H9 (cell line): ENCODE data around the gene NR1D1. TPM values are rescaled to one million over a fixed set of nuclear protein-coding genes. Genes with fewer than 3 reads are reported as not detected.

Source experiments
- DNase-seq: peaks from one replicate; pipeline ENCODE4 v3.0.0-alpha.2; 2017
- H2AFZ ChIP-seq: one replicate; pipeline ENCODE4 v1.6.1; 2013; ENCODE audit warnings: mild to moderate bottlenecking, low read length, control low read depth, moderate library complexity
- H2AK5ac ChIP-seq: 2 replicates; pipeline ENCODE4 v1.6.1; 2013; ENCODE audit warnings: low read length, control low read depth, mixed read lengths; ENCODE audit not compliant: insufficient read length
- H2BK120ac ChIP-seq: one replicate; pipeline ENCODE4 v1.6.1; 2013; ENCODE audit warnings: low read depth, mild to moderate bottlenecking, low read length, control low read depth, inconsistent platforms; ENCODE audit not compliant: poor library complexity, severe bottlenecking
- H2BK12ac ChIP-seq: 2 replicates; pipeline ENCODE4 v1.6.1; 2013; ENCODE audit warnings: low read length, control low read depth, mixed read lengths, low read depth; ENCODE audit not compliant: insufficient read length
- H2BK15ac ChIP-seq: 2 replicates; pipeline ENCODE4 v1.6.1; 2013; ENCODE audit warnings: low read depth, low read length, control low read depth
- H2BK20ac ChIP-seq: one replicate; pipeline ENCODE4 v1.6.1; 2013; ENCODE audit warnings: low read depth, mild to moderate bottlenecking, low read length, control low read depth, inconsistent platforms; ENCODE audit not compliant: poor library complexity, severe bottlenecking
- H2BK5ac ChIP-seq: 2 replicates; pipeline ENCODE4 v1.6.1; 2013; ENCODE audit warnings: low read length, control low read depth, mixed read lengths; ENCODE audit not compliant: insufficient read length
- H3K14ac ChIP-seq: 2 replicates; pipeline ENCODE4 v1.6.1; 2013; ENCODE audit warnings: low read length, control low read depth; ENCODE audit not compliant: insufficient read depth
- H3K18ac ChIP-seq: 2 replicates; pipeline ENCODE4 v1.6.1; 2013; ENCODE audit warnings: low read depth, mild to moderate bottlenecking, mixed read lengths, low read length, control low read depth; ENCODE audit not compliant: insufficient read length
- H3K23ac ChIP-seq: 2 replicates; pipeline ENCODE4 v1.6.1; 2013; ENCODE audit warnings: low read length, control low read depth, mixed read lengths, low read depth; ENCODE audit not compliant: insufficient read length
- H3K23me2 ChIP-seq: 2 replicates; pipeline ENCODE4 v1.6.1; 2013; ENCODE audit warnings: low read depth, mild to moderate bottlenecking, mixed read lengths, low read length, control low read depth; ENCODE audit not compliant: insufficient read length, poor library complexity, severe bottlenecking
- H3K27ac ChIP-seq: 2 replicates; pipeline ENCODE4 v1.5.1; 2013; ENCODE audit warnings: low read length, control low read depth, mixed read lengths, low read depth; ENCODE audit not compliant: insufficient read length
- H3K27me3 ChIP-seq: 2 replicates; pipeline ENCODE4 v1.6.1; 2013; ENCODE audit warnings: low read length, control low read depth, inconsistent platforms; ENCODE audit not compliant: insufficient read depth
- H3K4ac ChIP-seq: 2 replicates; pipeline ENCODE4 v1.6.1; 2013; ENCODE audit warnings: low read depth, mild to moderate bottlenecking, control low read depth, inconsistent platforms, low read length, moderate library complexity
- H3K4me1 ChIP-seq: 2 replicates; pipeline ENCODE4 v1.6.1; 2013; ENCODE audit warnings: low read length, control low read depth, inconsistent platforms; ENCODE audit not compliant: insufficient read depth
- H3K4me2 ChIP-seq: 2 replicates; pipeline ENCODE4 v1.6.1; 2013; ENCODE audit warnings: low read length, control low read depth, mixed read lengths; ENCODE audit not compliant: insufficient read length, insufficient read depth
- H3K56ac ChIP-seq: 2 replicates; pipeline ENCODE4 v1.6.1; 2013; ENCODE audit warnings: low read depth, mild to moderate bottlenecking, mixed read lengths, low read length, control low read depth; ENCODE audit not compliant: insufficient read length
- H3K79me1 ChIP-seq: 2 replicates; pipeline ENCODE4 v1.6.1; 2013; ENCODE audit warnings: low read depth, mild to moderate bottlenecking, moderate library complexity, low read length, control low read depth, inconsistent platforms; ENCODE audit not compliant: insufficient read depth, poor library complexity, severe bottlenecking
- H3K79me2 ChIP-seq: 2 replicates; pipeline ENCODE4 v1.6.1; 2013; ENCODE audit warnings: low read length, control low read depth, inconsistent platforms; ENCODE audit not compliant: insufficient read depth
- H3K9ac ChIP-seq: 2 replicates; pipeline ENCODE4 v1.6.1; 2013; ENCODE audit warnings: low read length, control low read depth, mixed read lengths; ENCODE audit not compliant: insufficient read length; ENCODE audit errors: extremely low read depth
- H3K9me3 ChIP-seq: one replicate; pipeline ENCODE4 v1.6.1; 2013; ENCODE audit warnings: low read depth, low read length, inconsistent platforms; ENCODE audit not compliant: control insufficient read depth
- H3T11ph ChIP-seq: one replicate; pipeline ENCODE4 v1.6.1; 2013; ENCODE audit warnings: mild to moderate bottlenecking, low read length, control low read depth, inconsistent platforms
- H4K20me1 ChIP-seq: one replicate; pipeline ENCODE4 v1.6.1; 2013; ENCODE audit not compliant: control insufficient read depth, insufficient read length, insufficient read depth
- H4K5ac ChIP-seq: 2 replicates; pipeline ENCODE4 v1.6.1; 2013; ENCODE audit warnings: low read depth, mild to moderate bottlenecking, mixed read lengths, low read length, control low read depth; ENCODE audit not compliant: insufficient read length
- H4K8ac ChIP-seq: replicated peaks from 2 replicates; pipeline ENCODE4 v1.6.1; 2013; ENCODE audit warnings: low read length, control low read depth, mixed read lengths, low read depth; ENCODE audit not compliant: insufficient read length
- H4K91ac ChIP-seq: 2 replicates; pipeline ENCODE4 v1.6.1; 2013; ENCODE audit warnings: low read depth, mild to moderate bottlenecking, moderate library complexity, mixed read lengths, low read length, control low read depth; ENCODE audit not compliant: insufficient read length
- H3K27ac Mint-ChIP-seq, 3 experiments: 2 replicates in 2 of 3; 3 replicates in 1 of 3; pipeline ENCODE4 v1.8.0; 2020 to 2021; ENCODE audit warnings: mixed read lengths in 3 of 3, mild to moderate bottlenecking in 1 of 3, moderate library complexity in 1 of 3
- H3K27me3 Mint-ChIP-seq: 2 replicates; pipeline ENCODE4 v1.8.0; 2021; ENCODE audit warnings: low read depth, mild to moderate bottlenecking, moderate library complexity, mixed read lengths
- H3K36me3 Mint-ChIP-seq, 3 experiments: 2 replicates in 2 of 3; 3 replicates in 1 of 3; pipeline ENCODE4 v1.8.0; 2020 to 2021; ENCODE audit warnings: low read depth in 3 of 3, mixed read lengths in 3 of 3; ENCODE audit not compliant: insufficient read depth in 1 of 3
- H3K4me1 Mint-ChIP-seq, 2 experiments: 2 replicates each; pipeline ENCODE4 v1.8.0; 2020; ENCODE audit warnings: mixed read lengths in 2 of 2
- H3K4me3 Mint-ChIP-seq, 2 experiments: 2 replicates in 1 of 2; 3 replicates in 1 of 2; pipeline ENCODE4 v1.8.0; 2020 to 2021; ENCODE audit warnings: mild to moderate bottlenecking in 2 of 2, mixed read lengths in 2 of 2, moderate library complexity in 1 of 2
- H3K9me3 Mint-ChIP-seq, 2 experiments: 2 replicates in 1 of 2; 3 replicates in 1 of 2; pipeline ENCODE4 v1.8.0; 2020; ENCODE audit warnings: mild to moderate bottlenecking in 2 of 2, mixed read lengths in 2 of 2, moderate library complexity in 1 of 2
- CTCF ChIP-seq: fragments of 200-600 bp; sonication (generic); conservative IDR thresholded peaks from 3 replicates; pipeline ENCODE4 v1.8.0; 2021; ENCODE audit warnings: antibody characterized with exemption, mild to moderate bottlenecking
- WGBS: extraction: QIAGEN DNeasy Blood & Tissue Kit; methylation state at CpG from one replicate; pipeline ENCODE4 v1.1.7; 2013; ENCODE audit warnings: missing lambda C conversion rate, low lambda C conversion rate, mixed read lengths; ENCODE audit not compliant: insufficient read length; ENCODE audit errors: extremely low coverage; 5-methylcytosine and 5-hydroxymethylcytosine counted together
- total RNA-seq: library from RNA; stranded (reverse); gene quantifications from 2 replicates; pipeline ENCODE4 v1.2.1, GENCODE V29; 2021

NR1D1 gene
- total RNA-seq, 1 experiment from 2014 or later: 8.6 TPM

- H2BK5ac ChIP-seq: no peak overlapping the region
Measured at GRCh38 chr17:40123811-40124114, 23.4 kb upstream of the NR1D1 start.

More at GRCh38 chr17:40123811-40124114, 23.4 kb upstream of the NR1D1 start:
- Histone ChIP-seq H3K27me3 (no peaks in the 10 kb centered on the region), H4K5ac (no peak overlapping the region), H3K9ac (no peak overlapping the region), H3K4me2 (peak overlapping the region; percentile 69), H3K4me1 (peaks cover 5% of the 10 kb centered on the region), H2AK5ac (no peak overlapping the region), H3T11ph (no peak overlapping the region), H3K23ac (no peak overlapping the region), H3K14ac (no peak overlapping the region), H4K8ac (no peak overlapping the region), H3K18ac (no peak overlapping the region), H2BK20ac (no peak overlapping the region), H2BK12ac (no peak overlapping the region), H3K56ac (no peak overlapping the region), H2BK15ac (no peak overlapping the region), H3K27ac (no peak overlapping the region), H3K9me3 (no peaks in the 10 kb centered on the region), H3K4ac (no peak overlapping the region), H3K79me1 (peaks cover 9% of the 10 kb centered on the region), H2BK120ac (no peak overlapping the region), H2AFZ (no peak overlapping the region), H3K23me2 (peaks cover 19% of the 10 kb centered on the region), H4K20me1 (no peaks in the 10 kb centered on the region), H3K79me2 (peaks cover 18% of the 10 kb centered on the region; the same call in 1 of the 2 replicates), H4K91ac (no peak overlapping the region)
- peak overlapping the region in 2 of 3 experiments; percentile 85 to 94; a peak in 3 of 7 replicates for H3K27ac Mint-ChIP-seq
- DNase-seq: no peak
- H3K9me3 Mint-ChIP-seq: no peaks in the 10 kb centered on the region; a peak in 2 of 5 replicates
- peaks cover 19 to 50% (median 49%) of the 10 kb centered on the region in 3 experiments for H3K36me3 Mint-ChIP-seq
- H3K4me1 Mint-ChIP-seq: peaks cover 16 to 25% of the 10 kb centered on the region in 2 experiments
- H3K27me3 Mint-ChIP-seq: no peaks in the 10 kb centered on the region
- H3K4me3 Mint-ChIP-seq: peak overlapping the region; percentile 92 to 97
- WGBS: no CpG with 5 or more reads among the region's 2 CpGs
- no peak for TF ChIP-seq CTCF
